ENCODE measurements around the gene ZNF324. TPM values are rescaled to one million over a fixed set of nuclear protein-coding genes. Genes with fewer than 3 reads are reported as not detected.

ZNF324 gene
- total RNA-seq, 1 donor from 2014 or later, result 12.9 TPM

DNA sequence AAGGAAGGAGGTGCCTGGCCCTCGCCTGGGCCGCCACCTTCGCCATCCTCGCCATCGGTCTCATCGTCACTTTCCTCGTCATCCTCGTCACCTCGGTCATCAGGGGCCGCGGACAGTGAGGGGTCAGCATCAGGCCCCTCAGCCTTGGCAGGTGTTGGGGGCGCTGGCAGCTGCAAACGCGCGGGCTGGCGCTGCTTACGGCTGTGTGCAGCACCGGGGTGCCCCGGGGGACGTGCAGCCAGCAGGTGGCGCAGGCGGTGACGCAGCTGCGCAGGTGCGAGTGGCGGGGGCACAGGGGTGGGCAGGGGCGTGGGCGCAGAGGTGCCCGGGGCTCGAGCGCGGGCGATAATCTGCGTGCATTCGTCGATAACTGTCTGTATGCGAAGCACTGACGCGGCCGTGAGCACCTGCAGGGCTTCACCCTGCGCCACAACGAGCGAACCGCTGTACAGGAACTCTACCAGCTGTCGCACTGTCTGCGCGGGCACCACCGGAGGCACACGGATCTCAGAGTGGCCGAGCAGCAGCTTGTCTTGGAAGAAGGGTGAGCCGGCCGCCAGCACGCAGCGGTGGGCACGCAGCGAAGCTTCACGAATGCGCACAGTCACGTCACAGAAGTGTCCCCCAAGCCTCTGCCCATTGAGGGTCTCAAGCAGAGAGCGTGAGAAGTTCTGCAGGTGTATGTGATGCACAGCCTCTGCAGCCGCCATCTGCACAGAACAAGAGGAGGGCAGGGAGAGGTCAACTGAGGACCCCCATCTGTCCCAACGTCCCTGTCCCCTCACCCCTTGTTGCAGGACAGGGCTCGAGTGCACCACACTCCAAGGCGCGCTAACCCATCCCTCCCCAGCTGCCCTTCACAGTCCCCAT is 50.3 kb downstream of the ZNF324 start:
- TF ChIP-seq, protein P1, sequence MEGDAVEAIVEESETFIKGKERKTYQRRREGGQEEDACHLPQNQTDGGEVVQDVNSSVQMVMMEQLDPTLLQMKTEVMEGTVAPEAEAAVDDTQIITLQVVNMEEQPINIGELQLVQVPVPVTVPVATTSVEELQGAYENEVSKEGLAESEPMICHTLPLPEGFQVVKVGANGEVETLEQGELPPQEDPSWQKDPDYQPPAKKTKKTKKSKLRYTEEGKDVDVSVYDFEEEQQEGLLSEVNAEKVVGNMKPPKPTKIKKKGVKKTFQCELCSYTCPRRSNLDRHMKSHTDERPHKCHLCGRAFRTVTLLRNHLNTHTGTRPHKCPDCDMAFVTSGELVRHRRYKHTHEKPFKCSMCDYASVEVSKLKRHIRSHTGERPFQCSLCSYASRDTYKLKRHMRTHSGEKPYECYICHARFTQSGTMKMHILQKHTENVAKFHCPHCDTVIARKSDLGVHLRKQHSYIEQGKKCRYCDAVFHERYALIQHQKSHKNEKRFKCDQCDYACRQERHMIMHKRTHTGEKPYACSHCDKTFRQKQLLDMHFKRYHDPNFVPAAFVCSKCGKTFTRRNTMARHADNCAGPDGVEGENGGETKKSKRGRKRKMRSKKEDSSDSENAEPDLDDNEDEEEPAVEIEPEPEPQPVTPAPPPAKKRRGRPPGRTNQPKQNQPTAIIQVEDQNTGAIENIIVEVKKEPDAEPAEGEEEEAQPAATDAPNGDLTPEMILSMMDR (IDR thresholded peaks at IDR 0.05), result no peak
- H3K27ac Mint-ChIP-seq (ENCODE audit: unreplicated experiment), result no peak overlapping the region
- DNase-seq (ENCODE audit: extremely low spot score, unreplicated experiment), result no peak
- H3K27me3 Mint-ChIP-seq (ENCODE audit: unreplicated experiment), result no peaks in the 10 kb centered on the region
- peak overlapping the region; percentile 38 for H3K4me3 Mint-ChIP-seq (ENCODE audit: unreplicated experiment)
- peaks cover 10% of the 10 kb centered on the region for H3K36me3 Mint-ChIP-seq (ENCODE audit: unreplicated experiment)
- peaks cover 30% of the 10 kb centered on the region for H3K4me1 Mint-ChIP-seq (ENCODE audit: unreplicated experiment)
- no peaks in the 10 kb centered on the region for H3K9me3 Mint-ChIP-seq (ENCODE audit: unreplicated experiment)

DNA sequence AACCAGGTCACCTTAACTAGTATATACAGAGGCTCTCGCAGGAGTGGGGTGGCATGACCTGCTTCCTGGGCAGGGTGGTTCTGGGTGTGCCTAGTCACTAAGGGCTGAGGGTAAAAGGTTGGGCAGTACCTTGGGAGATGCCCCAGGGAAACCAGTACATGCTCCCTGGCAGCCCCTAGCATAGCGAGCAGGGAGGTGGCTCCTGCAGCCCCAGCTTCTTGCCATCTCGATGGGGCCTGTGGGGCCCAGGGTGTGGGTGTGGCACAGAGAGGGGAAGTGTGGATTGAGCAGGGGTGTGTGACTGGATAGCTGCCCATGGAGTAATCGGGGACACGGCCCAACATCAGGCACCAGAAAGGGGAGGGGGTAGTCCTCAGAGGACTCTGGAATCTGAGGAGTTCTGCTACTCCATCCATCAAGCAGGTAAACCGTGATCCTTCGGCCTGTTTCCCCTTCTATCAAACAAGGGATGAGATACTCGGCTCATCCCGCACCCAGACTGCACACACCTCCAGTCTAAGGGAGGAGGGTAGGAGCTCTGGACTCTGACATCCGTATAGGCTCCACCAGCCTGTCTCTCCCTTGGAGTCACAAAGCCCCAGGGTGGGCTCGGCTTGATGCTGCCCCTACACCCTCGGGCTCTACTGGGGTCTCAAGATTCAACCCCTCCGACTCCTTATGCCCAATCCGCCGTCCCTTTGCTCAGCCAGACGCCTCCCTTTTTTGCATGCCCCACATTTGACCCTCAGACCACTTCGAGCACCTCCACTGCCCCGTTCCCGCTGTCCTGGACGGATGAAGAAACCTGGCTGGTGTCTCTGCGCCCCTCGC is 51.6 kb downstream of the ZNF324 start:
- peaks cover 30% of the 10 kb centered on the region for H3K4me1 Mint-ChIP-seq (ENCODE audit: unreplicated experiment)
- H3K4me3 Mint-ChIP-seq (ENCODE audit: unreplicated experiment), result peak overlapping the region; percentile 97
- peak overlapping the region; percentile 98 for H3K27ac Mint-ChIP-seq (ENCODE audit: unreplicated experiment)
- no peak for DNase-seq (ENCODE audit: extremely low spot score, unreplicated experiment)
- no peaks in the 10 kb centered on the region for H3K9me3 Mint-ChIP-seq (ENCODE audit: unreplicated experiment)
- H3K36me3 Mint-ChIP-seq (ENCODE audit: unreplicated experiment), result peaks cover 10% of the 10 kb centered on the region
- TF ChIP-seq, protein P1 (IDR thresholded peaks at IDR 0.05), result no peak
- no peaks in the 10 kb centered on the region for H3K27me3 Mint-ChIP-seq (ENCODE audit: unreplicated experiment)

DNA sequence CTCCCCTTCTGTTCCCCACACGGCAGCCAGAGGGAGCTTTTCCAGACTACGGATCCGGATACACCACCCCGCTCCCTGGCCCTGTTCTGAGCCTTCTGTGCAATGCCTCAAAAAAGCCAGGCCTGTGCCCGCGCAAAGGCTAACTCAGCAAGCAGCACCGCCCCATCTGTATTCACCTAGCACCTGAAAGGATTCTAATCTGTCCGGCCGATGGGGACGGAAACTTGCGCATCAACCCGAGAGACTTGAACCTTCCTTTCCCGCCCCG is 52.1 kb downstream of the ZNF324 start:
- Mint-ChIP-seq H3K27me3 (ENCODE audit: unreplicated experiment) (no peaks in the 10 kb centered on the region), H3K4me3 (ENCODE audit: unreplicated experiment) (peak overlapping the region; percentile 97), H3K36me3 (ENCODE audit: unreplicated experiment) (peaks cover 10% of the 10 kb centered on the region), H3K4me1 (ENCODE audit: unreplicated experiment) (peaks cover 30% of the 10 kb centered on the region), H3K9me3 (ENCODE audit: unreplicated experiment) (no peaks in the 10 kb centered on the region), H3K27ac (ENCODE audit: unreplicated experiment) (peak overlapping the region; percentile 98)
- peak; percentile 89 for DNase-seq (ENCODE audit: extremely low spot score, unreplicated experiment)
- TF ChIP-seq, protein P1 (IDR thresholded peaks at IDR 0.05), result peak; percentile 57

DNA sequence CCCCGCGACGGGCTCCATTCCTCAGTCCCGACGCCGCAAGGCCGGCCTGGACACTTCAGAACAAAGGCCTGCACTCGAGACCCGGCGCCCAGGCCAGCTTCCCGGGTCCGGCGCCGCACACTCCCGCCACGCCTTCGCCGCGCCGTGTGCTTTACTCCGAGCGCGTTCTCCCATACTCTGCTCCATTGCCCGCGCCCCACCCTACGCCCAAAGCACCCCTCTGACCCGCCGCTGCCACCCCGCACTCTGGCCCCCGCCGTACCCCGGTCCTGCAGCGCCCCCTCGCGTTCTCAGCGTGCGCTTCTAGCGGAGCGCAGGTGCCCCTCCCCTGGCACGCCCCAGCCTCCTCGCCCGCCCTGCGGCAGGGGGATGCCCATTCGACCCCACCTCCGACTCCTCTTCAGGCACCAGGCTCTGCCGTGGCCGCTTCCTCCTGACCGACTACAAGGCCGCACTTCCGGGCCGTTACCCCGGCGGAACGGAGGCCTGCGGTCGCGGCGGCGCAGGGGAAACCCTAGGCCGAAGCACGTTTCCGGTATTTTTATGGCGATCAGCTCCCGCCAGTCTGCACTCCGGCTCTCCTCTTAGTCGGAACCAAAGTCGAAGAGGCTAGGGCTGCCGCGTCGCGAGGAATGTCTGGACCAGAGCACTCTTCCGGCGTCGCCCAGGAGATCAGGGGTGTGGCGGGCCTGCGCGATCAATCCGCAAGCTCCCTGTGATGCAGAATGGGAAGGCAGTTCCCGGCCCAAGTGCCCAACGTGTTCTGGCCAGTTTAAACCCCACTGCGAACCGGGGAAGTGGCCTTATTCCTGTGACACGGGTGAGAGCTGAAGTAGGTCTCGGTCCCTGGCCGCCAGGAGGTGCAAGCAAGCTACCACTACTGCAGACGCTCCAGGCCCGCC is 52.7 kb downstream of the ZNF324 start, which contains the start of gene ZBTB45:
ZBTB45 (minus strand) TSS at position 456 of the 902 bp plus-strand sequence. CDS start 2,137 bp downstream, outside the sequence.
- H3K4me1 Mint-ChIP-seq (ENCODE audit: unreplicated experiment), result peaks cover 28% of the 10 kb centered on the region
- TF ChIP-seq, protein P1 (IDR thresholded peaks at IDR 0.05), result peak; percentile 69
- H3K36me3 Mint-ChIP-seq (ENCODE audit: unreplicated experiment), result peaks cover 10% of the 10 kb centered on the region
- peak within 1 kb of the TSS; percentile 98 for H3K27ac Mint-ChIP-seq (ENCODE audit: unreplicated experiment)
- peak within 1 kb of the TSS; percentile 97 for H3K4me3 Mint-ChIP-seq (ENCODE audit: unreplicated experiment)
- DNase-seq (ENCODE audit: extremely low spot score, unreplicated experiment), result peak; percentile 97
- H3K27me3 Mint-ChIP-seq (ENCODE audit: unreplicated experiment), result no peaks in the 10 kb centered on the region
- no peaks in the 10 kb centered on the region for H3K9me3 Mint-ChIP-seq (ENCODE audit: unreplicated experiment)
